A673 (cell line): ENCODE data around the gene APCS. TPM values are rescaled to one million over a fixed set of nuclear protein-coding genes. Genes with fewer than 3 reads are reported as not detected.

Source experiments
- Bru-seq: library from RNA; stranded (reverse); fragments of 400-500 nt; gene quantifications from one replicate; lab custom pipeline; 2021; lab: Mats Ljungman, UMichigan
- BruChase-seq, 2 experiments: library from RNA; stranded (reverse); fragments of 400-500 nt; gene quantifications; one replicate each; lab custom pipeline; 2021; lab: Mats Ljungman, UMichigan
- BruUV-seq: library from RNA; stranded (reverse); fragments of 400-500 nt; replicated peaks from 2 replicates; lab custom pipeline; 2021; lab: Mats Ljungman, UMichigan
- CTCF ChIA-PET: fragments of 300-600 bp; sonication (Branson Sonifier 250); formaldehyde crosslinking; loops from one replicate; lab custom pipeline; 2022; ENCODE audit warnings: antibody characterized with exemption; lab: Charles Lee
- POLR2A ChIA-PET: fragments of 300-600 bp; sonication (Branson Sonifier 250); formaldehyde crosslinking; loops from one replicate; lab custom pipeline; 2022; ENCODE audit warnings: antibody characterized with exemption; ENCODE audit not compliant: low non-redundant PET; lab: Charles Lee
- DNase-seq: peaks from one replicate; pipeline ENCODE4 v3.0.0-alpha.2; 2015; ENCODE audit warnings: low spot score
- H3K27ac ChIP-seq: fragments of 200-600 bp; sonication (generic); 2 replicates; pipeline ENCODE4 v1.5.1; 2016; ENCODE audit warnings: mixed run types, low read depth, mild to moderate bottlenecking, mixed read lengths, antibody characterized with exemption, low read length; ENCODE audit not compliant: poor library complexity, severe bottlenecking
- H3K27me3 ChIP-seq: fragments of 200-600 bp; sonication (generic); replicated peaks from 2 replicates; pipeline ENCODE4 v1.6.1; 2017; ENCODE audit warnings: mixed run types, low read depth, mild to moderate bottlenecking, mixed read lengths, antibody characterized with exemption, low read length; ENCODE audit not compliant: insufficient read depth, poor library complexity
- H3K36me3 ChIP-seq: fragments of 200-600 bp; sonication (generic); 2 replicates; pipeline ENCODE4 v1.6.1; 2016; ENCODE audit warnings: mixed run types, mild to moderate bottlenecking, mixed read lengths, antibody characterized with exemption, low read length; ENCODE audit not compliant: insufficient read depth, poor library complexity, severe bottlenecking
- H3K4me1 ChIP-seq: fragments of 200-600 bp; sonication (generic); 2 replicates; pipeline ENCODE4 v1.6.1; 2017; ENCODE audit warnings: mixed run types, mild to moderate bottlenecking, mixed read lengths, antibody characterized with exemption, low read length; ENCODE audit not compliant: insufficient read depth, poor library complexity, severe bottlenecking
- H3K4me3 ChIP-seq: fragments of 200-600 bp; sonication (generic); 2 replicates; pipeline ENCODE4 v1.5.1; 2016; ENCODE audit warnings: low read depth, mixed run types, mild to moderate bottlenecking, mixed read lengths, low read length; ENCODE audit not compliant: poor library complexity, severe bottlenecking
- H3K9me3 ChIP-seq: fragments of 200-600 bp; sonication (generic); 2 replicates; pipeline ENCODE4 v1.6.1; 2016; ENCODE audit warnings: mixed run types, low read depth, mild to moderate bottlenecking, mixed read lengths, antibody characterized with exemption, low read length; ENCODE audit not compliant: poor library complexity, severe bottlenecking
- EZH2 ChIP-seq: fragments of 200-600 bp; sonication (generic); IDR thresholded peaks from 2 replicates; pipeline ENCODE4 v1.6.1; 2017; ENCODE audit warnings: borderline replicate concordance, low read depth, mild to moderate bottlenecking, mixed read lengths, antibody characterized with exemption, low read length; ENCODE audit not compliant: poor library complexity, severe bottlenecking
- intact Hi-C: fragments of 100-400 bp; cut with micrococcal nuclease; formaldehyde crosslinking; loops from one replicate; pipeline ENCODE4 v1.10.0; 2022; ENCODE audit not compliant: unreplicated experiment
- long read RNA-seq: library from polyadenylated mRNA; stranded (forward); transcript quantifications from one replicate; pipeline ENCODE4 v2.0.0, GENCODE V29; 2022
- total RNA-seq: library from RNA; stranded (reverse); gene quantifications from 2 replicates; pipeline ENCODE4 v1.2.3, GENCODE V29; 2021
- TF ChIP-seq, protein P1 (sequence below): fragments of 300-800, 200-600 bp; sonication (generic); conservative IDR thresholded peaks from 2 replicates; pipeline ENCODE4 v1.5.1; 2017; ENCODE audit warnings: low read depth, mild to moderate bottlenecking, antibody characterized with exemption, low read length, moderate library complexity, mixed read lengths

The APCS gene, protein sequence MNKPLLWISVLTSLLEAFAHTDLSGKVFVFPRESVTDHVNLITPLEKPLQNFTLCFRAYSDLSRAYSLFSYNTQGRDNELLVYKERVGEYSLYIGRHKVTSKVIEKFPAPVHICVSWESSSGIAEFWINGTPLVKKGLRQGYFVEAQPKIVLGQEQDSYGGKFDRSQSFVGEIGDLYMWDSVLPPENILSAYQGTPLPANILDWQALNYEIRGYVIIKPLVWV
- not detected in 2 replicates for total RNA-seq
- Bru-seq, nascent RNA: not detected
- BruChase-seq, experiment 1, labeled RNA remaining after a 2-hour chase: not detected
- not detected for BruChase-seq, experiment 2, labeled RNA remaining after a 6-hour chase
- long read RNA-seq: 0 reads

DNA sequence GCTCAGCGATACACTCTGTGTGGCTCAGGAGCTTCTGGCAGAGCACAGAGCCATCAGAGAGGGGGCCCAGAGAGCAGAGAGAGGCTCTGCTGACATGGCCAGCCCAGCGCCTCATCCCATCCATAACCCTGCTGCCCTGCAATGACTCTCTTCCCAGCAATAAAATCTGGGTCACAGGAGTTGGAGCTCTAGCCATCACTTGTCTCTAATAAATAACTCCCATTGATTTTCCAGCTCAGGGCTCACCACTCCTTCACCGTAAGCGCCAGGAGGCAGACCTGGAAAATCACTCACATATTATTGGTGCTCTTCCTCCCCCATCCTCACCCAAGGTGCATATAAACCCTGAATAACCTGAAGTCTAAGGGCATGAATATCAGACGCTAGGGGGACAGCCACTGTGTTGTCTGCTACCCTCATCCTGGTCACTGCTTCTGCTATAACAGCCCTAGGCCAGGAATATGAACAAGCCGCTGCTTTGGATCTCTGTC, at the start of gene APCS:
Gene APCS, plus strand, starts transcription at position 366 of the 491 bp plus-strand sequence. Its CDS starts 96 bp downstream, at position 462.
- Histone ChIP-seq H3K4me3 (no peak within 1 kb of the TSS), H3K9me3 (no peaks in the 10 kb centered on the region), H3K27ac (no peak within 1 kb of the TSS), H3K27me3 (peaks cover 29% of the 10 kb centered on the region), H3K4me1 (no peaks in the 10 kb centered on the region), H3K36me3 (no peaks in the 10 kb centered on the region)
- POLR2A ChIA-PET: no interaction called here
- intact Hi-C loops: no loop called here
- BruUV-seq: no TSS peak
- no peak for DNase-seq
- CTCF ChIA-PET: no interaction called here
- TF ChIP-seq EZH2: no peak
- TF ChIP-seq, protein P1, sequence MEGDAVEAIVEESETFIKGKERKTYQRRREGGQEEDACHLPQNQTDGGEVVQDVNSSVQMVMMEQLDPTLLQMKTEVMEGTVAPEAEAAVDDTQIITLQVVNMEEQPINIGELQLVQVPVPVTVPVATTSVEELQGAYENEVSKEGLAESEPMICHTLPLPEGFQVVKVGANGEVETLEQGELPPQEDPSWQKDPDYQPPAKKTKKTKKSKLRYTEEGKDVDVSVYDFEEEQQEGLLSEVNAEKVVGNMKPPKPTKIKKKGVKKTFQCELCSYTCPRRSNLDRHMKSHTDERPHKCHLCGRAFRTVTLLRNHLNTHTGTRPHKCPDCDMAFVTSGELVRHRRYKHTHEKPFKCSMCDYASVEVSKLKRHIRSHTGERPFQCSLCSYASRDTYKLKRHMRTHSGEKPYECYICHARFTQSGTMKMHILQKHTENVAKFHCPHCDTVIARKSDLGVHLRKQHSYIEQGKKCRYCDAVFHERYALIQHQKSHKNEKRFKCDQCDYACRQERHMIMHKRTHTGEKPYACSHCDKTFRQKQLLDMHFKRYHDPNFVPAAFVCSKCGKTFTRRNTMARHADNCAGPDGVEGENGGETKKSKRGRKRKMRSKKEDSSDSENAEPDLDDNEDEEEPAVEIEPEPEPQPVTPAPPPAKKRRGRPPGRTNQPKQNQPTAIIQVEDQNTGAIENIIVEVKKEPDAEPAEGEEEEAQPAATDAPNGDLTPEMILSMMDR: no peak

DNA sequence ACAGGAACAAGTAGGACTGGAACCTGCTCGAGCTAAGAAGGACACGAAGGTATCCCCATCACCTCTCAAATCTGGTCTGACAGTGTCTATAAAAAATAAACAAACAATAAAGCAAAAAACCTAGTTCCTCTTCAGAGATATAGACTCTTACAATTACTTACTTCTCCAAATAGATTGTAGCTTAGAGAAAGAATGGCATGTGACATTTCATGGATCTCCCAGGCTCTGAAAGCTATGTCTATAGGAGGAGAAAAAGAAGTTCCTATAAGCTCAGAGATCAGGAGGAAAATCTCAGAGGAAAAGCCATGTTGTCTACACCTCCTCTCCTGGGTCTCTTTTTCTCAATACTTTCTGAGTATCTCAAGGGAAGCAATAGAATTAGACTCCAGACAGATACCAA, 39.5 kb upstream of the APCS start:
- ChIA-PET CTCF (no interaction called here), POLR2A (no interaction called here)
- H3K27ac ChIP-seq: no peak overlapping the region
- DNase-seq: no peak
- H3K4me1 ChIP-seq: no peaks in the 10 kb centered on the region
- H3K4me3 ChIP-seq: no peak overlapping the region
- H3K9me3 ChIP-seq: no peaks in the 10 kb centered on the region
- BruUV-seq: no TSS peak
- intact Hi-C loops: no loop called here
- TF ChIP-seq, protein P1: no peak
- no peak for TF ChIP-seq EZH2
- H3K36me3 ChIP-seq: no peaks in the 10 kb centered on the region
- H3K27me3 ChIP-seq: peaks cover 6% of the 10 kb centered on the region

DNA sequence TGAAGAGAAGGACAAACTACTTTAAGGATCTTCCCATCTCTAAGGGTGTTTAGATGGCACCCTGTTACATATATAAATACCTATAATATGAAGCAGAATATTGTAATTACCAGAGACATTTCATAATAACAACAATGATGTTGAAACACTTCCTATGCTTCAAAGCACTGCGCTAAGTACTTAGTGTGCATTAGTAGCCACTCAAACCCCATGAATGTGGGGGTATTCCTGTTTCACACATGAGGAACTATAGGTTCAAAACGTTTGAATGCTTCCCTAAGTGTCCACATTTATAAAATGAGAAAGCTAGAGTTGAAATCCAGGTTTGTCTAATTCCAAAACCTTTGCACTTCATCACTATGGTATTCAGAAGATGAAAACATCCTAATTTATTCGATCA, 33.4 kb upstream of the APCS start:
- Histone ChIP-seq H3K27ac (no peak overlapping the region), H3K4me3 (no peak overlapping the region), H3K36me3 (no peaks in the 10 kb centered on the region), H3K9me3 (no peaks in the 10 kb centered on the region), H3K4me1 (no peaks in the 10 kb centered on the region), H3K27me3 (peaks cover 3% of the 10 kb centered on the region)
- intact Hi-C loops: no loop called here
- BruUV-seq: no TSS peak
- CTCF ChIA-PET: no interaction called here
- DNase-seq: no peak
- POLR2A ChIA-PET: no interaction called here
- TF ChIP-seq, protein P1: no peak
- TF ChIP-seq EZH2: no peak
